SK-N-SH (cell line): ENCODE measurements around the gene CGGBP1. TPM values are rescaled to one million over a fixed set of nuclear protein-coding genes. Genes with fewer than 3 reads are reported as not detected.

ENCODE experiments used
- CTCF ChIA-PET: fragments of 300-600, 350-600 bp; formaldehyde crosslinking; extraction: SDS; loops from one replicate; lab custom pipeline; 2021; lab: Yijun Ruan, JAX
- POLR2A ChIA-PET: fragments of 350-600 bp; sonication (Branson Sonifier 250); formaldehyde crosslinking; extraction: SDS; loops from one replicate; lab custom pipeline; 2020; ENCODE audit warnings: antibody characterized with exemption, inconsistent platforms; lab: Yijun Ruan, JAX
- DNase-seq: peaks from one replicate; pipeline ENCODE4 v3.0.0; 2012
- H2AFZ ChIP-seq: fragments of 200-600 bp; sonication (generic); 2 replicates; pipeline ENCODE4 v1.8.1; 2016; ENCODE audit warnings: antibody characterized with exemption, mild to moderate bottlenecking, low read depth
- H3F3A ChIP-seq: fragments of 200-600 bp; sonication (generic); replicated peaks from 2 replicates; pipeline ENCODE3; 2016; ENCODE audit warnings: antibody characterized with exemption, mild to moderate bottlenecking; ENCODE audit not compliant: insufficient read depth
- H3K27ac ChIP-seq, 2 experiments: fragments of 200-500 bp in 1 of 2; fragments of 200-600 bp in 1 of 2; sonication (Bioruptor generic) in 1 of 2; sonication (generic), shearing (Covaris generic) in 1 of 2; 2 replicates each; pipeline versions ENCODE4 v1.5.1 to v1.6.1; 2014 to 2016; ENCODE audit warnings: low read depth in 2 of 2, inconsistent platforms in 1 of 2, low read length in 1 of 2, mild to moderate bottlenecking in 1 of 2, mixed read lengths in 1 of 2
- H3K27me3 ChIP-seq: fragments of 200-600 bp; sonication (generic), shearing (Covaris generic); 2 replicates; pipeline ENCODE4 v1.6.1; 2016; ENCODE audit warnings: mixed run types; ENCODE audit not compliant: insufficient read depth
- H3K36me3 ChIP-seq, 2 experiments: fragments of 200-500 bp in 1 of 2; fragments of 200-600 bp in 1 of 2; sonication (Bioruptor generic) in 1 of 2; sonication (generic) in 1 of 2; replicated peaks in 1 of 2; 2 replicates each; pipeline versions ENCODE3 to v1.5.1; 2014 to 2016; ENCODE audit warnings: low read length in 1 of 2, mild to moderate bottlenecking in 1 of 2; ENCODE audit not compliant: insufficient read depth in 2 of 2, control insufficient read depth in 1 of 2
- H3K4me1 ChIP-seq, 2 experiments: fragments of 200-500 bp in 1 of 2; fragments of 200-600 bp in 1 of 2; sonication (Bioruptor generic) in 1 of 2; sonication (generic), shearing (Covaris generic) in 1 of 2; 2 replicates each; pipeline versions ENCODE4 v1.5.1 to v1.6.1; 2014 to 2016; ENCODE audit warnings: low read depth in 1 of 2, low read length in 1 of 2, mixed run types in 1 of 2; ENCODE audit not compliant: insufficient read depth in 2 of 2, control insufficient read depth in 1 of 2
- H3K4me2 ChIP-seq: fragments of 200-600 bp; sonication (generic), shearing (Covaris generic); 2 replicates; pipeline ENCODE4 v1.6.1; 2017; ENCODE audit warnings: mixed run types
- H3K4me3 ChIP-seq, 2 experiments: fragments of 200-500 bp in 1 of 2; fragments of 200-600 bp in 1 of 2; sonication (Bioruptor generic) in 1 of 2; sonication (generic), shearing (Covaris generic) in 1 of 2; 2 replicates each; pipeline versions ENCODE4 v1.5.1 to v1.8.1; 2014 to 2016; ENCODE audit warnings: low read depth in 2 of 2, inconsistent platforms in 1 of 2, low read length in 1 of 2, mild to moderate bottlenecking in 1 of 2, mixed read lengths in 1 of 2, moderate library complexity in 1 of 2
- H3K79me2 ChIP-seq: fragments of 200-600 bp; sonication (generic); 2 replicates; pipeline ENCODE4 v1.8.1; 2017; ENCODE audit warnings: mild to moderate bottlenecking; ENCODE audit not compliant: insufficient read depth
- H3K9ac ChIP-seq: fragments of 200-600 bp; sonication (generic); 2 replicates; pipeline ENCODE4 v1.6.1; 2017; ENCODE audit warnings: mixed run types
- H3K9me2 ChIP-seq: fragments of 200-600 bp; sonication (generic); 2 replicates; pipeline ENCODE4 v1.6.1; 2017; ENCODE audit warnings: mixed run types
- H3K9me3 ChIP-seq: fragments of 200-600 bp; sonication (generic); 2 replicates; pipeline ENCODE4 v1.6.1; 2017; ENCODE audit warnings: mixed run types, mild to moderate bottlenecking, moderate library complexity
- H4K20me1 ChIP-seq: fragments of 200-600 bp; sonication (generic); 2 replicates; pipeline ENCODE4 v1.6.1; 2017; ENCODE audit warnings: mild to moderate bottlenecking, mixed run types; ENCODE audit not compliant: insufficient read depth
- ELF1 ChIP-seq: IDR thresholded peaks from 2 replicates; pipeline ENCODE4 v1.4.0; 2012
- EP300 ChIP-seq, 2 experiments: IDR thresholded peaks; 2 replicates each; pipeline versions ENCODE4 v1.4.0 to v1.6.1; 2012; ENCODE audit warnings: borderline replicate concordance in 1 of 2, low read depth in 1 of 2, low read length in 1 of 2
- EZH2phosphoT487 ChIP-seq: fragments of 200-600 bp; sonication (generic); IDR thresholded peaks from 2 replicates; pipeline ENCODE4 v1.6.1; 2017; ENCODE audit warnings: low read depth, mixed run types, mild to moderate bottlenecking, antibody characterized with exemption, moderate library complexity, borderline replicate concordance
- FOSL2 ChIP-seq: IDR thresholded peaks from 2 replicates; pipeline ENCODE4 v1.4.0; 2012; ENCODE audit warnings: low read depth, mild to moderate bottlenecking, moderate library complexity, borderline replicate concordance
- FOXM1 ChIP-seq: IDR thresholded peaks from 2 replicates; pipeline ENCODE4 v1.4.0; 2012; ENCODE audit warnings: low read depth, mild to moderate bottlenecking
- JUND ChIP-seq: IDR thresholded peaks from 2 replicates; pipeline ENCODE4 v1.4.0; 2012
- POLR2AphosphoS5 ChIP-seq: IDR thresholded peaks from 2 replicates; pipeline ENCODE4 v1.6.1; 2012; ENCODE audit warnings: low read depth, low read length
- RAD21 ChIP-seq: IDR thresholded peaks from 2 replicates; pipeline ENCODE4 v1.6.1; 2012; ENCODE audit warnings: mild to moderate bottlenecking, low read length
- RCOR1 ChIP-seq: fragments of 150-350 bp; IDR thresholded peaks from 2 replicates; pipeline ENCODE4 v1.6.1; 2017; ENCODE audit warnings: antibody characterized with exemption, low read length
- RFX5 ChIP-seq: IDR thresholded peaks from 2 replicates; pipeline ENCODE4 v1.6.1; 2012; ENCODE audit warnings: mild to moderate bottlenecking, improper control_type of control experiment, low read length
- RXRA ChIP-seq: IDR thresholded peaks from 2 replicates; pipeline ENCODE4 v1.4.0; 2012; ENCODE audit warnings: low read depth, mild to moderate bottlenecking, borderline replicate concordance
- SIN3A ChIP-seq: IDR thresholded peaks from 2 replicates; pipeline ENCODE4 v1.6.1; 2012; ENCODE audit warnings: low read depth, mild to moderate bottlenecking, low read length, moderate library complexity, borderline replicate concordance
- TEAD4 ChIP-seq: IDR thresholded peaks from 2 replicates; pipeline ENCODE4 v1.4.0; 2012; ENCODE audit warnings: mild to moderate bottlenecking, borderline replicate concordance; ENCODE audit not compliant: insufficient read depth
- WGBS: methylation state at CpG from one replicate; pipeline ENCODE4 v1.1.6; 2017; ENCODE audit warnings: low lambda C conversion rate; 5-methylcytosine and 5-hydroxymethylcytosine counted together
- polyA plus RNA-seq, 3 experiments: library from polyadenylated mRNA; depleted of rRNA; stranded (reverse); fragments of >200 nt; gene quantifications; 2 replicates each; pipeline ENCODE4 v1.2.3, GENCODE V29; 2012
- TF ChIP-seq, protein P1 (sequence below): IDR thresholded peaks from 2 replicates; pipeline ENCODE4 v1.4.0; 2012; ENCODE audit warnings: low read depth
- TF ChIP-seq, protein P2 (sequence below): IDR thresholded peaks from 2 replicates; pipeline ENCODE4 v1.4.0; 2012; ENCODE audit warnings: low read depth, borderline replicate concordance
- TF ChIP-seq, protein P3 (sequence below): fragments of 200-600 bp; sonication (generic); IDR thresholded peaks from 2 replicates; pipeline ENCODE4 v1.6.1; 2017; ENCODE audit warnings: antibody characterized with exemption, mild to moderate bottlenecking, moderate library complexity
- TF ChIP-seq, protein P4 (sequence below): IDR thresholded peaks from 2 replicates; pipeline ENCODE4; 2012
- TF ChIP-seq, protein P5 (sequence below): IDR thresholded peaks from 2 replicates; pipeline ENCODE4 v1.6.1; 2012; ENCODE audit warnings: mild to moderate bottlenecking, low read depth, low read length, moderate library complexity

Gene CGGBP1
- polyA plus RNA-seq, 1 of the 3 experiments (the other 2 are of a cell fraction): 34.5 TPM

DNA sequence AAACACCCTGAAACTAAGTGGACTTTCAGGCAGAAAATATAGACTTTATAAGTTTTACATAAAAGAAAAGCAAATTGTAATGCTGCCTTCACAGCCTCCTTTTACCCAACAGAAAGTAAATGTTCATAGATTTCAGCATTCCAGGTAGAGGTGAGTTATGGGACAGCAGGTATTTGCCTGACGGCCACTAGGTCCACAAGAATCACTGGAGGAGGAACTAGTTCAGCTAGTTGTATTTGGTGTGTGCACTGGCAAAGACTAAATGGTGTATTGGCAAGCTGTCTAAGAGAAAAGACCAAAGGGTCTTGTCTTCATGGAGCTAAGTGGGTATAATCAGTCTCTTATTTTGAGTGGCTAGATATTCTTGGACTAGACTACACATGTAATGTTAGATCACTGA is 34.5 kb upstream of the CGGBP1 start:
- peaks cover 15 to 31% of the 10 kb centered on the region in 2 experiments for H3K36me3 ChIP-seq
- POLR2A ChIA-PET: no interaction called here
- no peaks in the 10 kb centered on the region for H3K9me3 ChIP-seq
- TF ChIP-seq, protein P1, sequence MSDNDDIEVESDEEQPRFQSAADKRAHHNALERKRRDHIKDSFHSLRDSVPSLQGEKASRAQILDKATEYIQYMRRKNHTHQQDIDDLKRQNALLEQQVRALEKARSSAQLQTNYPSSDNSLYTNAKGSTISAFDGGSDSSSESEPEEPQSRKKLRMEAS: no peak
- TF ChIP-seq TEAD4: no peak
- TF ChIP-seq SIN3A: no peak
- TF ChIP-seq RAD21: no peak
- TF ChIP-seq, protein P2, sequence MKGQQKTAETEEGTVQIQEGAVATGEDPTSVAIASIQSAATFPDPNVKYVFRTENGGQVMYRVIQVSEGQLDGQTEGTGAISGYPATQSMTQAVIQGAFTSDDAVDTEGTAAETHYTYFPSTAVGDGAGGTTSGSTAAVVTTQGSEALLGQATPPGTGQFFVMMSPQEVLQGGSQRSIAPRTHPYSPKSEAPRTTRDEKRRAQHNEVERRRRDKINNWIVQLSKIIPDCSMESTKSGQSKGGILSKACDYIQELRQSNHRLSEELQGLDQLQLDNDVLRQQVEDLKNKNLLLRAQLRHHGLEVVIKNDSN: no peak
- TF ChIP-seq RCOR1: no peak
- no peak for TF ChIP-seq RXRA
- no peak for TF ChIP-seq POLR2AphosphoS5
- TF ChIP-seq EP300 (IDR thresholded peaks at IDR 0.05; ENCODE audit: borderline replicate concordance in 1 of 2, low read depth in 1 of 2, low read length in 1 of 2): no peak
- no peak for TF ChIP-seq RFX5
- no peak for TF ChIP-seq EZH2phosphoT487
- TF ChIP-seq, protein P3, sequence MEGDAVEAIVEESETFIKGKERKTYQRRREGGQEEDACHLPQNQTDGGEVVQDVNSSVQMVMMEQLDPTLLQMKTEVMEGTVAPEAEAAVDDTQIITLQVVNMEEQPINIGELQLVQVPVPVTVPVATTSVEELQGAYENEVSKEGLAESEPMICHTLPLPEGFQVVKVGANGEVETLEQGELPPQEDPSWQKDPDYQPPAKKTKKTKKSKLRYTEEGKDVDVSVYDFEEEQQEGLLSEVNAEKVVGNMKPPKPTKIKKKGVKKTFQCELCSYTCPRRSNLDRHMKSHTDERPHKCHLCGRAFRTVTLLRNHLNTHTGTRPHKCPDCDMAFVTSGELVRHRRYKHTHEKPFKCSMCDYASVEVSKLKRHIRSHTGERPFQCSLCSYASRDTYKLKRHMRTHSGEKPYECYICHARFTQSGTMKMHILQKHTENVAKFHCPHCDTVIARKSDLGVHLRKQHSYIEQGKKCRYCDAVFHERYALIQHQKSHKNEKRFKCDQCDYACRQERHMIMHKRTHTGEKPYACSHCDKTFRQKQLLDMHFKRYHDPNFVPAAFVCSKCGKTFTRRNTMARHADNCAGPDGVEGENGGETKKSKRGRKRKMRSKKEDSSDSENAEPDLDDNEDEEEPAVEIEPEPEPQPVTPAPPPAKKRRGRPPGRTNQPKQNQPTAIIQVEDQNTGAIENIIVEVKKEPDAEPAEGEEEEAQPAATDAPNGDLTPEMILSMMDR: no peak
- no peak for TF ChIP-seq JUND
- TF ChIP-seq ELF1: no peak
- TF ChIP-seq, protein P4, sequence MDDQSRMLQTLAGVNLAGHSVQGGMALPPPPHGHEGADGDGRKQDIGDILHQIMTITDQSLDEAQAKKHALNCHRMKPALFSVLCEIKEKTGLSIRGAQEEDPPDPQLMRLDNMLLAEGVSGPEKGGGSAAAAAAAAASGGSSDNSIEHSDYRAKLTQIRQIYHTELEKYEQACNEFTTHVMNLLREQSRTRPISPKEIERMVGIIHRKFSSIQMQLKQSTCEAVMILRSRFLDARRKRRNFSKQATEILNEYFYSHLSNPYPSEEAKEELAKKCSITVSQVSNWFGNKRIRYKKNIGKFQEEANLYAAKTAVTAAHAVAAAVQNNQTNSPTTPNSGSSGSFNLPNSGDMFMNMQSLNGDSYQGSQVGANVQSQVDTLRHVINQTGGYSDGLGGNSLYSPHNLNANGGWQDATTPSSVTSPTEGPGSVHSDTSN: no peak
- TF ChIP-seq FOXM1: no peak
- no peak for TF ChIP-seq FOSL2
- TF ChIP-seq, protein P5, sequence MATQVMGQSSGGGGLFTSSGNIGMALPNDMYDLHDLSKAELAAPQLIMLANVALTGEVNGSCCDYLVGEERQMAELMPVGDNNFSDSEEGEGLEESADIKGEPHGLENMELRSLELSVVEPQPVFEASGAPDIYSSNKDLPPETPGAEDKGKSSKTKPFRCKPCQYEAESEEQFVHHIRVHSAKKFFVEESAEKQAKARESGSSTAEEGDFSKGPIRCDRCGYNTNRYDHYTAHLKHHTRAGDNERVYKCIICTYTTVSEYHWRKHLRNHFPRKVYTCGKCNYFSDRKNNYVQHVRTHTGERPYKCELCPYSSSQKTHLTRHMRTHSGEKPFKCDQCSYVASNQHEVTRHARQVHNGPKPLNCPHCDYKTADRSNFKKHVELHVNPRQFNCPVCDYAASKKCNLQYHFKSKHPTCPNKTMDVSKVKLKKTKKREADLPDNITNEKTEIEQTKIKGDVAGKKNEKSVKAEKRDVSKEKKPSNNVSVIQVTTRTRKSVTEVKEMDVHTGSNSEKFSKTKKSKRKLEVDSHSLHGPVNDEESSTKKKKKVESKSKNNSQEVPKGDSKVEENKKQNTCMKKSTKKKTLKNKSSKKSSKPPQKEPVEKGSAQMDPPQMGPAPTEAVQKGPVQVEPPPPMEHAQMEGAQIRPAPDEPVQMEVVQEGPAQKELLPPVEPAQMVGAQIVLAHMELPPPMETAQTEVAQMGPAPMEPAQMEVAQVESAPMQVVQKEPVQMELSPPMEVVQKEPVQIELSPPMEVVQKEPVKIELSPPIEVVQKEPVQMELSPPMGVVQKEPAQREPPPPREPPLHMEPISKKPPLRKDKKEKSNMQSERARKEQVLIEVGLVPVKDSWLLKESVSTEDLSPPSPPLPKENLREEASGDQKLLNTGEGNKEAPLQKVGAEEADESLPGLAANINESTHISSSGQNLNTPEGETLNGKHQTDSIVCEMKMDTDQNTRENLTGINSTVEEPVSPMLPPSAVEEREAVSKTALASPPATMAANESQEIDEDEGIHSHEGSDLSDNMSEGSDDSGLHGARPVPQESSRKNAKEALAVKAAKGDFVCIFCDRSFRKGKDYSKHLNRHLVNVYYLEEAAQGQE: no peak
- TF ChIP-seq, all 33 proteins: peak for 0
- H3K4me2 ChIP-seq: no peak overlapping the region
- no peak overlapping the region for H3K4me3 ChIP-seq
- H3K9me2 ChIP-seq: no peaks in the 10 kb centered on the region; the same call in 1 of the 2 replicates
- H3F3A ChIP-seq: no peaks in the 10 kb centered on the region
- H3K9ac ChIP-seq: no peak overlapping the region
- no peak overlapping the region for H3K27ac ChIP-seq
- 0 out of 2 replicates have a peak, but pooled peaks cover 8% of the 10 kb centered on the region for H4K20me1 ChIP-seq
- DNase-seq: no peak
- no peaks in the 10 kb centered on the region for H3K27me3 ChIP-seq
- 92% methylated on average over 1 of the region's 1 CpG for WGBS
- CTCF ChIA-PET: interaction anchor here (0.8 kb wide), 1 partner anchor 9 kb away, joined by 3 read pairs; no protein-coding TSS in a partner anchor
- H2AFZ ChIP-seq: no peak overlapping the region
- peaks cover 0 to 2% of the 10 kb centered on the region in 2 experiments; a peak in 2 of 4 replicates for H3K4me1 ChIP-seq
- H3K79me2 ChIP-seq: peaks cover 39% of the 10 kb centered on the region
